Measurements from ENCODE around the gene PIAS3.

DNA sequence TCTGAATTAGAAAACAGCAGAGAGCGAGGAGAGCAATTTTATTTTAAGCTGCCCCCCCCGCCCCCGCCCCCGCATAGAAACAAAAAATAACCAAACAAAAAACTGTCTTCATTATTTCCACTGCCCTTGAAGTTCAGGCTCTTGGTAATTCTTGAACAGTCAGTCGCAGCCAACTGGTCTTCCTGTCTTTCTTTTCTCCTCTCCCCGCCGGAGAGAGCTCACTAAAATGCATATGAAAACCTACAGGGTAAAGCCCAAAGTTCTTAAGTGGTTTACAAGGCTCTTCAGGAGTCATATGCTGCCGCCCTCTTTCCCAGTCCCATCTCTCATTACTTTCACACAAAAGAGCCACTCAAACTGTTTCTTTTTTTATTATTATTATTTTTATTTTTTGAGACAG, 27.9 kb upstream of the PIAS3 start:
- TF ChIP-seq CTCF (IDR thresholded peaks at IDR 0.05; ENCODE audit: extremely low read depth in 1 of 2, insufficient read depth in 1 of 2, low read depth in 1 of 2, low read length in 2 of 2) (no peak), POLR2A (IDR thresholded peaks at IDR 0.05; ENCODE audit: low read depth, low read length) (no peak), EZH2 (IDR thresholded peaks at IDR 0.05; ENCODE audit: borderline replicate concordance, low read depth, low read length, severe bottlenecking) (no peak), POLR2AphosphoS5 (IDR thresholded peaks at IDR 0.05; ENCODE audit: insufficient read depth, low read depth, low read length) (no peak), MYC (IDR thresholded peaks at IDR 0.05; ENCODE audit: low read depth, low read length) (no peak), FOS (IDR thresholded peaks at IDR 0.05; ENCODE audit: borderline replicate concordance, insufficient read depth, low read length) (no peak), MAX (IDR thresholded peaks at IDR 0.05; ENCODE audit: insufficient read depth, insufficient read length) (no peak), GATA2 (IDR thresholded peaks at IDR 0.05; ENCODE audit: insufficient read depth, insufficient read length, low read depth, low read length) (no peak), JUN (IDR thresholded peaks at IDR 0.05; ENCODE audit: borderline replicate concordance, insufficient read depth, insufficient read length, low read depth) (no peak)
